HepG2 (cell line): ENCODE measurements around the gene SYS1. TPM values are rescaled to one million over a fixed set of nuclear protein-coding genes. Genes with fewer than 3 reads are reported as not detected.

Experiments used
- ATF7-NPFF ChIP-seq: sonication (generic); formaldehyde crosslinking; IDR thresholded peaks from 2 replicates; pipeline ENCODE4 v1.8.1; 2023; ENCODE audit warnings: mild to moderate bottlenecking, low read depth, missing genetic modification reagents, moderate library complexity
- GFI1 ChIP-seq: sonication (generic); formaldehyde crosslinking; IDR thresholded peaks from 2 replicates; pipeline ENCODE4 v1.5.0; 2020; ENCODE audit warnings: missing genetic modification reagents, mild to moderate bottlenecking, borderline replicate concordance
- HES4 ChIP-seq: sonication (generic); formaldehyde crosslinking; IDR thresholded peaks from 2 replicates; pipeline ENCODE4 v1.9.0; 2021; ENCODE audit warnings: mild to moderate bottlenecking, missing genetic modification reagents, borderline replicate concordance
- HMGXB4 ChIP-seq, 2 experiments: sonication (generic) in 1 of 2; formaldehyde crosslinking in 1 of 2; IDR thresholded peaks; 2 replicates each; pipeline versions ENCODE4 v1.4.0 to v1.6.1; 2018 to 2020; ENCODE audit warnings: missing genetic modification reagents in 2 of 2, borderline replicate concordance in 1 of 2, low read depth in 1 of 2, mild to moderate bottlenecking in 1 of 2, missing biosample characterization in 1 of 2
- KLF12 ChIP-seq: sonication (generic); formaldehyde crosslinking; IDR thresholded peaks from 2 replicates; pipeline ENCODE4 v1.4.0; 2020; ENCODE audit warnings: missing genetic modification reagents, borderline replicate concordance
- MBD4 ChIP-seq: IDR thresholded peaks from 2 replicates; pipeline ENCODE4 v1.6.1; 2012; ENCODE audit warnings: low read length, inconsistent platforms, borderline replicate concordance
- SOX6 ChIP-seq, 2 experiments: fragments of 450-650 bp in 1 of 2; sonication (generic) in 1 of 2; formaldehyde crosslinking in 1 of 2; IDR thresholded peaks; 2 replicates each; pipeline versions ENCODE4 v1.4.0 to v1.6.1; 2017 to 2020; ENCODE audit warnings: antibody characterized with exemption in 1 of 2, mild to moderate bottlenecking in 1 of 2, missing genetic modification reagents in 1 of 2
- TBX2 ChIP-seq: sonication (generic); formaldehyde crosslinking; IDR thresholded peaks from 2 replicates; pipeline ENCODE4 v1.5.0; 2020; ENCODE audit warnings: missing genetic modification reagents, mild to moderate bottlenecking, borderline replicate concordance
- ZNF264 ChIP-seq: sonication (generic); formaldehyde crosslinking; IDR thresholded peaks from 2 replicates; pipeline ENCODE4 v1.4.0; 2020; ENCODE audit warnings: missing genetic modification reagents
- ZNF615 ChIP-seq: sonication (generic); formaldehyde crosslinking; IDR thresholded peaks from 2 replicates; pipeline ENCODE4 v1.5.0; 2020; ENCODE audit warnings: mild to moderate bottlenecking, missing genetic modification reagents, borderline replicate concordance
- polyA plus RNA-seq, 8 experiments: library from polyadenylated mRNA; depleted of rRNA in 3 of 8; stranded (reverse) in 7 of 8; unstranded in 1 of 8; fragments of >200 nt; fragmentation: Illumina TruSeq in 4 of 8; extraction: Trizol in 4 of 8; gene quantifications; 2 replicates each; pipeline versions ENCODE4 v1.2.1 to v1.2.3, GENCODE V29; 2011 to 2016; ENCODE audit warnings: low read depth in 4 of 8, missing spikeins in 1 of 8, mixed read lengths in 1 of 8; ENCODE audit not compliant: insufficient read depth in 1 of 8
- total RNA-seq, 5 experiments: library from RNA; depleted of rRNA; stranded (reverse); fragments of >200 nt; fragmentation: Illumina TruSeq; extraction: Trizol; gene quantifications; 2 replicates each; pipeline ENCODE4 v1.2.3, GENCODE V29; 2016; ENCODE audit warnings: low read depth in 1 of 5
- TF ChIP-seq, protein P1 (sequence below): sonication (generic); formaldehyde crosslinking; IDR thresholded peaks from 2 replicates; pipeline ENCODE4 v1.8.0; 2022; ENCODE audit warnings: missing genetic modification reagents, mild to moderate bottlenecking, inconsistent platforms, borderline replicate concordance
- TF ChIP-seq, protein P2 (sequence below): sonication (generic); formaldehyde crosslinking; IDR thresholded peaks from 2 replicates; pipeline ENCODE4 v1.4.0; 2020; ENCODE audit warnings: mild to moderate bottlenecking, missing genetic modification reagents
- TF ChIP-seq, protein P3 (sequence below): sonication (generic); formaldehyde crosslinking; IDR thresholded peaks from 2 replicates; pipeline ENCODE4 v1.5.0; 2020; ENCODE audit warnings: mild to moderate bottlenecking, missing genetic modification reagents

The SYS1 gene
- total and polyA plus RNA-seq, 2 of the 13 experiments (the other 11 are each of a cell fraction or from before 2014, with no cell fraction given), result 38.3 to 65.6 TPM

DNA sequence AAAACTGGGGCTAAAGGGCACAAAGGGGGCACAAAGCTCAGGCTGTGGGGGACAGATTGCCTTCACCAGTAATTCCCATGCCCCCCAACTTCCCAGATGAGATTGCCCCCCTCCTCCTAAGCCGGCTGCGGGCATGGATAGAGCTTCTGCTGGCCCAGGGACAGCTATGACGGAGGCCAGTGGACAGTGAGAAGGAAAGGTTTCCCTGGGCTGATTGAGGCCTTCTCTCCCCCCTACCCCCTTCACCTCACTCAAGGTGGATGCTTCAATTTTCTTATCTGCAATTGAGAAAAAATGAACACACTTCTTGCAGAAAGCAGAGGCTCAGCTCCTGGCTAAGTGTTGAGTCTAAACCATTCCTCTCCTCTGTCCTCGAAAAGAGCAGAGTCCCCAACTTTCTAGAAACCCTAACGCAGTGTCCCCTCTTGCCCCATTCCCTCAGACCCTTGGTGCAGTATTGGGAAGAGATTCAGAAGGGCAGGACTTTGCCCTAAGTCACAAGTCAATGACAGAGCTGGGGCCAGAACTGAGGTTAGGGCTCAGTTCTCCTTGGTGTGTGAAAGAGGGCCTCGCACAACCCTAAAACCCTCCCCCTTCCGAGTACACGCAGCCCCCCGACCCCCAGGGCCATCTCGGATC, 15.5 kb upstream of the SYS1 start (continued):
- TF ChIP-seq TBX2 (CRISPR knock-in tag) (no peak), HMGXB4 (CRISPR knock-in tag; IDR thresholded peaks at IDR 0.05; ENCODE audit: borderline replicate concordance in 1 of 2, low read depth in 1 of 2) (0 out of 4 replicates have a peak, but pooled peaks of 1 of the 2 experiments have one; percentile 6), ZNF615 (CRISPR knock-in tag) (0 out of 2 replicates have a peak, but pooled peaks have one; percentile 41), KLF12 (CRISPR knock-in tag) (no peak), HES4 (CRISPR knock-in tag) (no peak), SOX6 (IDR thresholded peaks at IDR 0.05) (no peak), SOX6 (CRISPR knock-in tag; IDR thresholded peaks at IDR 0.05) (0 out of 2 replicates have a peak, but pooled peaks have one; percentile 6), GFI1 (CRISPR knock-in tag) (peak; percentile 57; the same call in 1 of the 2 replicates), MBD4 (0 out of 2 replicates have a peak, but pooled peaks have one; percentile 32), ATF7-NPFF (CRISPR knock-in tag) (no peak), ZNF264 (CRISPR knock-in tag) (0 out of 2 replicates have a peak, but pooled peaks have one; percentile 5)
- TF ChIP-seq, protein P1, sequence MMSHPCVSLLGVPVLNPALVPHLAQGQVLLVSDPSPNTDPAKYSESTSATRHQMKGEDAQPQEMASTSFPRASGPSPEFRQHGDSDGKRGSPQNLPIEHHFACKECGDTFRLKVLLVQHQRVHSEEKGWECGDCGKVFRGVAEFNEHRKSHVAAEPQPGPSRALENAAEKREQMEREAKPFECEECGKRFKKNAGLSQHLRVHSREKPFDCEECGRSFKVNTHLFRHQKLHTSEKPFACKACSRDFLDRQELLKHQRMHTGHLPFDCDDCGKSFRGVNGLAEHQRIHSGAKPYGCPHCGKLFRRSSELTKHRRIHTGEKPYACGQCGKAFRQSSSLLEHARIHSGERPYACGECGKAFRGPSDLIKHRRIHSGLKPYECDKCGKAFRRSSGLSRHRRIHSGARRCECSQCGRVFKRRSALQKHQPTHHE, result no peak
- TF ChIP-seq, protein P2, sequence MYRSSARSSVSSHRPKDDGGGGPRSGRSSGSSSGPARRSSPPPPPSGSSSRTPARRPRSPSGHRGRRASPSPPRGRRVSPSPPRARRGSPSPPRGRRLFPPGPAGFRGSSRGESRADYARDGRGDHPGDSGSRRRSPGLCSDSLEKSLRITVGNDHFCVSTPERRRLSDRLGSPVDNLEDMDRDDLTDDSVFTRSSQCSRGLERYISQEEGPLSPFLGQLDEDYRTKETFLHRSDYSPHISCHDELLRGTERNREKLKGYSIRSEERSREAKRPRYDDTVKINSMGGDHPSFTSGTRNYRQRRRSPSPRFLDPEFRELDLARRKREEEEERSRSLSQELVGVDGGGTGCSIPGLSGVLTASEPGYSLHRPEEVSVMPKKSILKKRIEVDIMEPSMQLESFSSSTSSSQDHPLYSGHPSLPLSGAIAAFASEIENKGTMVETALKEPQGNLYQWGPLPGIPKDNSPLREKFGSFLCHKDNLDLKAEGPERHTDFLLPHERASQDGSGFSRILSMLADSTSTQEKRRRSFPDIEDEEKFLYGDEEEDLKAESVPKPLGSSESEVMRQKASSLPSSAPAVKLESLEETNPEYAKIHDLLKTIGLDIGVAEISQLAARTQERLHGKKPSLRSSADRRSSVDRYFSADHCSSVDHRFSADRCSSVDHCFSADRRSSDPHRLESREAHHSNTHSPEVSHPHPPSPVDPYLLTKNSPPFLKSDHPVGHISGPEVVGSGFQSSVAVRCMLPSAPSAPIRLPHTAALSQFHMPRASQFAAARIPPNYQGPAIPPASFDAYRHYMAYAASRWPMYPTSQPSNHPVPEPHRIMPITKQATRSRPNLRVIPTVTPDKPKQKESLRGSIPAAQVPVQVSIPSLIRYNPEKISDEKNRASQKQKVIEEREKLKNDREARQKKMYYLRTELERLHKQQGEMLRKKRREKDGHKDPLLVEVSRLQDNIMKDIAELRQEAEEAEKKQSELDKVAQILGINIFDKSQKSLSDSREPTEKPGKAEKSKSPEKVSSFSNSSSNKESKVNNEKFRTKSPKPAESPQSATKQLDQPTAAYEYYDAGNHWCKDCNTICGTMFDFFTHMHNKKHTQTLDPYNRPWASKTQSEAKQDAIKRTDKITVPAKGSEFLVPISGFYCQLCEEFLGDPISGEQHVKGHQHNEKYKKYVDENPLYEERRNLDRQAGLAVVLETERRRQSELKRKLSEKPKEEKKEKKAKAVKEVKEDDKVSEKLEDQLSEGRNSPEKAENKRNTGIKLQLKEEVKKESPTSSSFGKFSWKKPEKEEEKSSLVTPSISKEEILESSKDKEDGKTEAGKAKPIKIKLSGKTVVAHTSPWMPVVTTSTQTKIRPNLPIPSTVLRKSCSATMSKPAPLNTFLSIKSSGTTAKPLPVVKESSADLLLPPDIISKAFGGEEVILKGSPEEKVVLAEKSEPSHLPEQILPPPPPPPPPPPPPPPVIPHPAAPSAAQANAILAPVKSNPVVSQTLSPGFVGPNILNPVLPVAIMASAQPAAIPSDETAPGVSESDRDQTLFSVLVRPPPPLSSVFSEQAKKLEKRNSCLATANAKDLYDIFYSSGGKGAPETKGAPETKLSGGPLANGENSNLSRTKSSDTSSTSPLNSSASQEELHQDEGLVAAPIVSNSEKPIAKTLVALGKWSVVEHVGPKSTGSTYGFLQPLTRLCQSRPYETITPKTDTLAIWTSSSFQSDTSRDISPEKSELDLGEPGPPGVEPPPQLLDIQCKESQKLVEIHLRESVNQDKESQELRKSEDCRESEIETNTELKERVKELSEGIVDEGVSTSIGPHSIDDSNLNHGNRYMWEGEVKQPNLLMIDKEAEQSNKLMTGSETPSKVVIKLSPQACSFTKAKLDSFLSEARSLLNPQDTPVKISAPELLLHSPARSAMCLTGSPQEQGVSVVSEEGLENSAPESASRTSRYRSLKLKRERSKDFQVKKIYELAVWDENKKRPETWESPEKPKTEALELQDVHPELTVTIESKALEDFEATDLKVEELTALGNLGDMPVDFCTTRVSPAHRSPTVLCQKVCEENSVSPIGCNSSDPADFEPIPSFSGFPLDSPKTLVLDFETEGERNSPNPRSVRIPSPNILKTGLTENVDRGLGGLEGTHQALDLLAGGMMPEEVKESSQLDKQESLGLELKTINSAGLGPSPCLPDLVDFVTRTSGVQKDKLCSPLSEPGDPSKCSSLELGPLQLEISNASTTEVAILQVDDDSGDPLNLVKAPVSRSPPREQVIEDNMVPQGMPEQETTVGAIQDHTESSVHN, result peak; percentile 49; the same call in 1 of the 2 replicates
- TF ChIP-seq, protein P3, sequence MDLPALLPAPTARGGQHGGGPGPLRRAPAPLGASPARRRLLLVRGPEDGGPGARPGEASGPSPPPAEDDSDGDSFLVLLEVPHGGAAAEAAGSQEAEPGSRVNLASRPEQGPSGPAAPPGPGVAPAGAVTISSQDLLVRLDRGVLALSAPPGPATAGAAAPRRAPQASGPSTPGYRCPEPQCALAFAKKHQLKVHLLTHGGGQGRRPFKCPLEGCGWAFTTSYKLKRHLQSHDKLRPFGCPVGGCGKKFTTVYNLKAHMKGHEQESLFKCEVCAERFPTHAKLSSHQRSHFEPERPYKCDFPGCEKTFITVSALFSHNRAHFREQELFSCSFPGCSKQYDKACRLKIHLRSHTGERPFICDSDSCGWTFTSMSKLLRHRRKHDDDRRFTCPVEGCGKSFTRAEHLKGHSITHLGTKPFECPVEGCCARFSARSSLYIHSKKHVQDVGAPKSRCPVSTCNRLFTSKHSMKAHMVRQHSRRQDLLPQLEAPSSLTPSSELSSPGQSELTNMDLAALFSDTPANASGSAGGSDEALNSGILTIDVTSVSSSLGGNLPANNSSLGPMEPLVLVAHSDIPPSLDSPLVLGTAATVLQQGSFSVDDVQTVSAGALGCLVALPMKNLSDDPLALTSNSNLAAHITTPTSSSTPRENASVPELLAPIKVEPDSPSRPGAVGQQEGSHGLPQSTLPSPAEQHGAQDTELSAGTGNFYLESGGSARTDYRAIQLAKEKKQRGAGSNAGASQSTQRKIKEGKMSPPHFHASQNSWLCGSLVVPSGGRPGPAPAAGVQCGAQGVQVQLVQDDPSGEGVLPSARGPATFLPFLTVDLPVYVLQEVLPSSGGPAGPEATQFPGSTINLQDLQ, result no peak; the same call in 1 of the 2 replicates
